Measurements from ENCODE around the gene GPR146. TPM values are rescaled to one million over a fixed set of nuclear protein-coding genes. Genes with fewer than 3 reads are reported as not detected.

The GPR146 gene
- total RNA-seq, 3 donors from 2014 or later: 24.1 to 56.8 (median 43.6) TPM

GRCh38 chr7:1105189-1105588 lies 60.8 kb downstream of the GPR146 start:
- intact Hi-C loops (cut with DNase I; ENCODE audit: low total_unique reads): no loop called here
- Histone ChIP-seq H3K27me3 (no peaks in the 10 kb centered on the region), H3K9me3 (no peaks in the 10 kb centered on the region), H3K4me3 (no peak overlapping the region), H3K27ac (no peak overlapping the region), H3K36me3 (no peaks in the 10 kb centered on the region), H3K4me1 (peaks cover 0 to 4% of the 10 kb centered on the region in 2 donors)
- no peak for DNase-seq (ENCODE audit: low spot score in 2 of 2)
- TF ChIP-seq POLR2AphosphoS5 (IDR thresholded peaks at IDR 0.05) (no peak), POLR2A (IDR thresholded peaks at IDR 0.05) (no peak)
- TF ChIP-seq, protein P1, sequence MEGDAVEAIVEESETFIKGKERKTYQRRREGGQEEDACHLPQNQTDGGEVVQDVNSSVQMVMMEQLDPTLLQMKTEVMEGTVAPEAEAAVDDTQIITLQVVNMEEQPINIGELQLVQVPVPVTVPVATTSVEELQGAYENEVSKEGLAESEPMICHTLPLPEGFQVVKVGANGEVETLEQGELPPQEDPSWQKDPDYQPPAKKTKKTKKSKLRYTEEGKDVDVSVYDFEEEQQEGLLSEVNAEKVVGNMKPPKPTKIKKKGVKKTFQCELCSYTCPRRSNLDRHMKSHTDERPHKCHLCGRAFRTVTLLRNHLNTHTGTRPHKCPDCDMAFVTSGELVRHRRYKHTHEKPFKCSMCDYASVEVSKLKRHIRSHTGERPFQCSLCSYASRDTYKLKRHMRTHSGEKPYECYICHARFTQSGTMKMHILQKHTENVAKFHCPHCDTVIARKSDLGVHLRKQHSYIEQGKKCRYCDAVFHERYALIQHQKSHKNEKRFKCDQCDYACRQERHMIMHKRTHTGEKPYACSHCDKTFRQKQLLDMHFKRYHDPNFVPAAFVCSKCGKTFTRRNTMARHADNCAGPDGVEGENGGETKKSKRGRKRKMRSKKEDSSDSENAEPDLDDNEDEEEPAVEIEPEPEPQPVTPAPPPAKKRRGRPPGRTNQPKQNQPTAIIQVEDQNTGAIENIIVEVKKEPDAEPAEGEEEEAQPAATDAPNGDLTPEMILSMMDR (IDR thresholded peaks at IDR 0.05): no peak

DNA sequence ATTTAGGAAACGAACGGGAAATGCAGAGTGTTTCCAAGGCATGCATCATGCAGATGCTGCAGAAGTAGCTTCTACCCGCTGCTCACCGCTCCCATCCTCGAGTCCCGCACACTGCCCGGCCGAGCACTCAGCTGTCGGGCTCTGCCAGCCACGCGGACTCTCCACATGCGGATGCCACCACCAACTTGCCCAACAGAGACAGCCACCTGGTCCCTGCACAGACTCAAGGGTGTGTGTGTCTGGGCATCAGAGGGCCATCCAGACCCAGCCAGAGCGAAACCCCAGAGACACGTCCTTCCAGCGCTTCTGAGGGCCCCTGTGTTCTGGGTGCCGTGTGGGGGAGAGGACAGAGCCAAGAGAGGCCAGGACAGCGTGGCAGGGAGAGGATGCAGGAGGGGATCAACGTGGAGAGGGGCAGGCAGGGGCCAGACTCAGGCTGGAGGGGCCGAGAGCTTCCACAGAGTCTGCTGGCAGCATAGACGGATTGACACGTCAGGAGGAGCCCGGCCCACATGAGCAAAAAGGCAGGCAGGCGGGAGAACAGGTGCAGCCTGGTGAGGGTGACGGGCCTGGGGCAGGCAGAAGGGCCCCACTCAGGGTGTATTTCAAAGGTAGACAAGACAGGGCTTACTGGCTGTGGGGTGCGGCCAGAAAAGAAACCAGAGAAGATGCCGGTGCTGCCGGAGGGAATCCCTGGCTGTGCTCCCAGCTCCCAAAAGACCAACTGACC lies 61.9 kb downstream of the GPR146 start:
- Histone ChIP-seq H3K27ac (no peak overlapping the region), H3K4me1 (peaks cover 0 to 4% of the 10 kb centered on the region in 2 donors), H3K9me3 (no peaks in the 10 kb centered on the region), H3K36me3 (no peaks in the 10 kb centered on the region), H3K27me3 (no peaks in the 10 kb centered on the region), H3K4me3 (no peak overlapping the region)
- DNase-seq (ENCODE audit: low spot score in 2 of 2): no peak
- TF ChIP-seq, protein P1 (IDR thresholded peaks at IDR 0.05): no peak
- TF ChIP-seq POLR2AphosphoS5 (IDR thresholded peaks at IDR 0.05) (no peak), POLR2A (IDR thresholded peaks at IDR 0.05) (no peak)
- intact Hi-C loops (cut with DNase I; ENCODE audit: low total_unique reads): no loop called here

GRCh38 chr7:1106793-1107421 lies 62.6 kb downstream of the GPR146 start:
- no peak for DNase-seq (ENCODE audit: low spot score in 2 of 2)
- H3K36me3 ChIP-seq: no peaks in the 10 kb centered on the region
- H3K27ac ChIP-seq: no peak overlapping the region
- no peaks in the 10 kb centered on the region for H3K27me3 ChIP-seq
- no peaks in the 10 kb centered on the region for H3K9me3 ChIP-seq
- no peak overlapping the region for H3K4me3 ChIP-seq
- H3K4me1 ChIP-seq: peaks cover 0 to 4% of the 10 kb centered on the region in 2 donors
- TF ChIP-seq POLR2AphosphoS5 (IDR thresholded peaks at IDR 0.05) (no peak), POLR2A (IDR thresholded peaks at IDR 0.05) (no peak)
- TF ChIP-seq, protein P1 (IDR thresholded peaks at IDR 0.05): no peak
- intact Hi-C loops (cut with DNase I; ENCODE audit: low total_unique reads): no loop called here

GRCh38 chr7:1108264-1108920 lies 64.0 kb downstream of the GPR146 start:
- no peak overlapping the region for H3K4me3 ChIP-seq
- DNase-seq (ENCODE audit: low spot score in 2 of 2): no peak

More at GRCh38 chr7:1108264-1108920, 64.0 kb downstream of the GPR146 start:
- no peak overlapping the region for H3K27ac ChIP-seq
- H3K27me3 ChIP-seq: no peaks in the 10 kb centered on the region
- intact Hi-C loops (cut with DNase I; ENCODE audit: low total_unique reads): no loop called here
- H3K9me3 ChIP-seq: no peaks in the 10 kb centered on the region
- no peaks in the 10 kb centered on the region for H3K36me3 ChIP-seq
- H3K4me1 ChIP-seq: no peaks in the 10 kb centered on the region
- TF ChIP-seq, protein P1 (IDR thresholded peaks at IDR 0.05): no peak
- TF ChIP-seq POLR2A (IDR thresholded peaks at IDR 0.05) (no peak), POLR2AphosphoS5 (IDR thresholded peaks at IDR 0.05) (no peak)

Other genes with a start within 250 kb of the GPR146 start
- gene SUN1, start 212.1 kb upstream of the GPR146 start, total RNA-seq: 100 to 1,000 TPM; 153 to 189 (median 160) TPM
- 10 to 100 TPM; 23.7 to 33.4 (median 29.5) TPM for gene GET4, start 168.0 kb upstream of the GPR146 start, total RNA-seq
- 10 to 100 TPM in 2 of 3 donors, 1 to 10 TPM in 1; 7.5 to 15.5 (median 14.0) TPM for gene ADAP1, start 89.9 kb upstream of the GPR146 start, total RNA-seq
- 10 to 100 TPM in 1 of 3 donors, 1 to 10 TPM in 2; 8.5 to 17.3 (median 8.8) TPM for gene COX19, start 69.0 kb upstream of the GPR146 start, total RNA-seq
- not detected for gene CYP2W1, start 61.4 kb upstream of the GPR146 start, total RNA-seq
- 1 to 10 TPM; 2.6 to 3.3 (median 3.2) TPM for gene GPER1, start 43.6 kb downstream of the GPR146 start, total RNA-seq
- 10 to 100 TPM; 31.9 to 41.6 (median 34.1) TPM for gene ZFAND2A, start 115.7 kb downstream of the GPR146 start, total RNA-seq
- not detected for gene UNCX, start 188.3 kb downstream of the GPR146 start, total RNA-seq